HG03432 (cell line): ENCODE measurements around the gene ICA1.
"Not testable (repeated sequence)": the region's sequence is repeated elsewhere in the genome, so short reads cannot be mapped to it uniquely, and the experiment has no call there.

Experiments used
- ATAC-seq: cut with Tn5 transposase; IDR thresholded peaks from one replicate; pipeline ENCODE4 v1.9.1; 2021; ENCODE audit warnings: mild to moderate bottlenecking, moderate library complexity; ENCODE audit not compliant: unreplicated experiment

The ICA1 gene

DNA sequence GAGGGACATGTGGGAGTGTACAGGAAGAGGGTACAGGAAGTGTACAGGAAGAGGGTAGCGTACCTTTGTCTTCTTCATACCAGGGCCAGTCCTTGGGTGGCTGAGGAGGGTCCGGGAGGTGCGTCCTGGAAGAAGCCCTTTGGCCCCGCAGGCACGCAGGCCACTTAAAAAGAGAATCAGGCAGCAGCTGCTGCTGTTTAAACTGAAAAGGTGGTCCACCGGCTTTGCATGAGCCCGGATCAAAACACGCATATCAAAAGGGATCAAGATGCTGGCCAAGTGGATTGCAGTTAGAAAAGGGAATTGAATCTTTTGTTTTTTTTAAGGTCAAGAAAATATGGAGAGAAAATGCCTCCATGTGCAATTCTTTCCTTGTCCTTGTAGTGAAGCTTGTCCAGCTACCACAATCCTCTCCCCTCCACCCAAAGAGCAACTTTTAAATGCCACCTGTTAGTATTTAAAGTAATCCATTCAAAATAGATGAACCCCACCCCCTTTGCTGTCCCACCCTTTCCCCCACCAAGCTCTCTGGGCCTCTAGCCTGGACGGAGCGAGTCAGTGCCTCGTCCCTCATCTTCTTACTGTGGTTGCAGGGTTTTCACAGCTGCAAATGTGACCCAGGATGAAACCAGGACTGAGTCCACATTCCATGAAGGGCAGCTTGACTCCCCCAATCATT, 150.5 kb downstream of the ICA1 start:
- no peak for ATAC-seq

DNA sequence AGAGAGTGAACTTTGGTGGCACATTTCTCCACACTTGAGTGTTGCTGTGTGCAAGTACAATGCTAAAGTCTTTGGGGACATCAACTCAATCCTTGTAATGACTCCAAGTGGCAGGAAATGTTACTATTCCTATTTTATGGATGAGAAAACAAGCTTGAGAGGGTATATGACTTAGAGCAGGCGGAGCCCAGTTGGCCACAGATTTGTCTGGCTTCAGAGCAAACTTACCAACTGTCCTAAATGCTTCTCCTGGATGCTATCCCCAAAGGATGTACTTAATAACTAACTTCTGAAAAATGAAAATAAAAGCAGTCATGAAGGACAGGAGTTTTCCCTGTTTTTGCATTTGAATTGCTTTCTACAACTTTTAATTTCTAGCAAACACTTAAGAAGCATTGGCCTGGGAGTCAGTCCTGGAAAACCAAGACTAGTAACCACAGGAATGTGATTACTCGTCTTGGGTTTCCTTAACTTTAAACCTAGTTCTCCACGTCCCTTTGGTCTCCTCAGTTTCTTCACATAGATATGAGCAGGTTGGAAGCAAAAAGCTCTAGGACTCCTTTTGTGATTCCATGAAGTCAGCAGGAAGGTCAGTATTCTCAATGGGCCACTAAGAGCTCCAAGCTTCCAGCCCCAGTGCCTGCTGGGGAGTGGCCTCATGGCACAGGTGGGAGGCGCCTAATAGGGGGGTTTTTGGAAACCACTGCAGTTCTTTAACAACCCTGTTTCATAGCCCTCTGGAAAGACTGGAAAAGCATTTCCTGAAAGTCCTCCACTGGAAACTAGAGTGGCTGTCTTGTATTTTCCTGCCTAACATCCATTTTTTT, 152.6 kb downstream of the ICA1 start:
- ATAC-seq, result no peak

DNA sequence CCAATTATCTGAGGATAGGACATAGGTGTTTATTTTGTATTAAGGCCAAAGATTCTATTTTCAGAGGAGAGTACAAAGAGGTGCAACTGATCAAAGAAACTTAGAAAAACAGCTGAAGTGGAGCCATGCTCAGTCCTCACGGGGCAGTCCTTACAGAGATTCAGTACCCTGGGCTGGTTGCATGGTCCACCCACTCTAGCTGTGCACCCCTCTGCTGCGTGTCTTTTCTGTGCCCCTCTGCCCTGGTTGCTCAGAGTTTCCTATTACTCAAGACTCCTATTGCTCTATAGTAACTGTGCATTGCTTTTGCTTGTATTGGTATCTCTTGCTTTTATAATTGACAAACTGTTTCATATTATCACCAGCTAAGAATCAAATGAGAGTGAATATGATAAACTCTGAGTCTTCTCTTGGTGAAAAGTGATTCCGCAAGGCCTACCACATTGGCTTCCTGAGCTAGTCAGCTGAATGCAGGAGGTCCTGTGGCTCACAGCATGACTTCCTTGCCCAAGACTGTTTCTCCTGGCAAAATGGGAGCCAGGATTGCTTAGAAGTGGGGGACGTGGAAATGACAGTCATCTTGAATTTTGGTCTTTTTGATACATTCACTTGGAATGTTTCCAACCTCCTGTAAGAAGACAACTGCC, 156.4 kb downstream of the ICA1 start:
- no peak for ATAC-seq

DNA sequence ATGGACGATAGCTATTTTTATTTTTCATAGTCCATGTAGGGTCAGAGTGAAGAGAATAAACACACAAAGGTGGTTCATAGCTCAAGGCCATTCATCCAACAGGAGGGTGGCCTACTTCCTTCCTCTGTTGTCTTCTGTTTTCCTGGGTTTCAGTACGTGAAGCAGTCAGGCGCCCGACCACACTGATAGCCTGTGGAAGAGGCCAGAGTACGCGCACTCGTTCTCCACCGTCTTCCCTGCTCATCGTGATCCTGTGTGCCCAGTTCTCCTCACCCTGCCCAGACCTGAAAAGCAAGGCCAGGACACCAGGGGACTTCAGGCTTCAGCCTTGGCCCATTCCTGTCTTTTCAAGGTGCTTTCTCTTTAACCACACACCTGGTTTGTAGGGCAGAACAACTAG, 158.7 kb downstream of the ICA1 start:
- no peak for ATAC-seq

DNA sequence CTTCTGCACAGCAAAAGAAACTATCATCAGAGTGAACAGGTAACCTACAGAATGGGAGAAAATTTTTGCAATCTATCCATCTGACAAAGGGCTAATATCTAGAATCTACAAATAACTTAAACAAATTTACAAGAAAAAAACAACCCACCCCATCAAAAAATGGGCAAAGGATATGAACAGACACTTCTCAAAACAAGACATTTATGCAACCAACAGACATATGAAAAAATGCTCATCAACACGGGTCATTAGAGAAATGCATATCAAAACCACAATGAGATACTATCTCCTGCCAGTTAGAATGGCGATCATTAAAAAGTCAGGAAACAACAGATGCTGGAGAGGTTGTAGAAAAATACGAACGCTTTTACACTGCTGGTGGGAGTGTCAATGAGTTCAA, 160.7 kb downstream of the ICA1 start:
- ATAC-seq, result not testable (repeated sequence)

DNA sequence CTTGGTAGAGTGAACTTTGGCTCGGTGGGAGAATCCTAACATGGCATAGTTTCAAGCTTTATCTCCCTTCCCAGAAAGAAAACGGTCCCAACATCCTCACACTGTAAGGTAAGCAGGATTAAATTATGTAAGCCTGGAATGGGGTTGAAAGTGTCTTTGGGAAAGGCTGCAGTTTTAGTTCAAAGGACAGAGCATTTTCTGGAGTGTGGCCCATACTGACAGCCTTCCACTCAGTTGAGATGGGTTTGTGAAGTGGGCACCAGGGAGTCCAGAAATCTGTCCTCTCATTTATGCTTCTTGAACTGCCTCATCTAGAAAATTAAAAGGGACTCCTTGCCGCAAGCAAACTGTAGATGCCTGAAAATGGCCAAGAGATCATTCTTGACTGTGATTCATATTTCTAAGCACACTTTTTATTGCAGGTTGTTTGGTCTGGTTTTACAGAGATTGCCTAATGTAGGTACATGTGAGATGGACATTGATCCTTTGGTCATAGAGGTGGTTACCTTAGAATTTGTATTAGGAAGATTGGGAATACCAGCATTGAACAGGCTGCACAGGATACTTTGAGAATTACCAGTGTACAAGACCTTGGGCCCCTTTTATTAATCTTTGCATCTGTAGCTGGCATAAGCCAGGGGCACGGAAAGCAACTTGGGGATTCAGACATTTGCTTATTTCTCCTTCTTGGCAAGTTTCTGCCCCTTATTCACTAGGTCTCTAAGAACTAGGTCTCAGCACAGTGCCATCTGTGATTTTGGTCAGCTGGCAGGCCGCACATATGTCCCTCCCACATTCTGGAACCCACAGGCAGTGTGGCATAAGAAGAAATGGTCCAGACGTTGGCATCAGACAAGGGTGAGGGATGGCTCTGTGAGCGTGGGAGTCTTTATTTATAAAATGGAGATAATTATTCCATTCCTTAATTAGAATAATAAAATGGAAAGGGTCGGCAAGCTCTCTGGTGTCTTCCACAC, 167.5 kb downstream of the ICA1 start:
- ATAC-seq, result no peak

DNA sequence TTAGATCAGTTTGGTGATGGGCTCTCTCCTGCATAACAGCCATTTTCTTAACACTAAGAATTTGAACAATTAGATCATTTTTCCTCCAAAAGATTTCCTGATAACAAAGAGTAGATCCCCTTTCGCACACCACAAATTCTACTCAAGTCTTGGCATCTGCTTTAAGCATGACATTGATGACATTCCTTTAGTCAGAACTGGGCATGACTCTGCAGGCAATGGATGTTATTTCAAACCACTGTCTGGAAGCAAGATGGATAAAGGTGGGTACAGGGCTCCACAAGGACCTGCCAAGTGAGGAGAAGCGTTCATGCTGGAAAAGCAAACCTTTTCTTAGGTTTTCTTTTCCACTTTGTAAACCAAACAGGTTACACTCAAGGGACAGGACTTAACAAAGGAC, 169.8 kb downstream of the ICA1 start:
- no peak for ATAC-seq

DNA sequence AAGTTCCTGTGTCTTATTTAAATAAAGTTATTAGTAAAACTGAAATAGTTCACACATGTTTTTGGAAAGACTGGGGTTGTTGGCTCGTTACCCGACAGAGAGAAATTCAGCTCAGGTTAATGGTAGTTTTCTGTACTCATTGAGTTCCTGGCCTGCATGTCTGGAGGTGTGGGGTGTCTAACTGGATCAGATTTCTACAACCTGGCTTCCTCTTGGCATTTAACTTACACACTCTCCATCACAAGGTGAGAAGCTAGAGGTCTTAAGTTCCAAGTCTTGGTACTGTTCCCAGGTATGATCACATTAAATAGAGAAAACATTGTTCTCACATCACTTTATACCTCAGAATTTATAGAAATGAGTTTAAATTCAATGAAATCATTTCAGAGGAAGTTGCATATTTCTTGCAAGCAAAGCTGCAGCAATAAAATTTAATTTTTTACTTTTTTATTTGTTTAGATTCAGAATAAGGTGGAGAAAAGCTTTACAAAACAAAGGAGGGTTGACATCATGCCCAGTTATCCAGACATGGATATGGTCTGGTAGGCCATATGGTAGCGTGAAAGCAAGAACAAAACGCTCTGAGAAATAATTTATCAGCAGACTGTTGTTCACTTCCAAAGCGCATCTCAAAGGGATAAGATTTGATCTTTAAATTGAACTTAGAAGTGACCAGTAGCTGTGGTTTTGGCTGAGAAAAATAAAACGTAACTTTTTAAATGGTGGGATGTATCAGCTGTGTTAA, 172.8 kb downstream of the ICA1 start:
- ATAC-seq, result no peak

DNA sequence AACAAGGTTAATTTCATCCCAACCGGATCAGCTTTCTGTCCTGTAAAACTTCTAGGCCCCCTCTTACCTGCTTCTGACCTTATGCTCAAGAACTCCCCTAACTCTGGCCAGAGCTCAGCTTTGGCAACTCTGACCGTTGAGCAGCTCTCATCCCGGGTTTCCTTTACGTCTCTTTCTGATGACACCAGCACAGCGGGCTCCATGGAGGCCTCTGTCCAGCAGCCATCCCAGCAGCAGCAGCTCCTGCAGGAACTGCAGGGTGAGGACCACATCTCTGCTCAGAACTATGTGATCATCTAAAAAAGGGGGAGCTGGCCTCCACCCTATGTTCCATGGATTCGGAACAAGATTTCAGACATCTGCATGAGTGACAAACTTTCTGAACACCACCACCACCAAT, 175.7 kb downstream of the ICA1 start:
- no peak for ATAC-seq

DNA sequence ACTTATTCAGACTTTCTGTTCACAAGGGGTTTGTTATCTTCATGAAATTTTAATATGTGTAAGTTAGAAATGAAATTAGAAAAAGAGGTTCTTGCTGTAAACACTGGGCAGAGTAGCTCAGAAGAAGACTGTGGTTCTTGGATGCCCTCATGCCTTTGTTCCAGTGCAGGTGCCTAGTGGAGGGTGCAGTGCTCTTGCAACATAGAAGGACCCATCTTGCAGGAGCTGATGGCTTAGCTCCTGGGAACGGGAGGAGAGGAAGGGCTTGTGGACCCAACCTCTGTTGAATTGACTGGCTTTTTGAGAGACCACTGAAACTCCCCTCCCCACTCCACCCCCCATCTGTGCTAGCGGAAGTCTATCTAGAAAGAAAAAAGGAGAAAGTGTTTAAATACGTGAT, 176.5 kb downstream of the ICA1 start:
- ATAC-seq, result no peak

DNA sequence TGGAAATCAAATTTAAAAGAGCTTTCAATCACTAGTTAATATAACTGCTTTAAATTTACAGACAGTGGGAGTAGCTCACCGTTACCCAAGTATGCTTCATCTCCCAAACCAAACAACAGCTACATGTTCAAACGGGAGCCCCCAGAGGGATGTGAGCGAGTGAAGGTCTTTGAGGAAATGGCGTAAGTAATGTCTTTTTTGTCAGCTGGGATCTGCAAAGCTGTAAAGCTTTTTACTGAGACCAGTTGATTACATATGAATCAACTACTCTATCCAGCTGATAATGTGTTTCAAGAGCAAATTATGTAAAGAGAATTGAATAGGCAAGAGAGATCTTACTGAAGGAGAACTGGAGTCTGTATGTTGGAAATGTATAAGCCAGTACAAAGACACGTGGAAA, 177.1 kb downstream of the ICA1 start:
- ATAC-seq, result no peak

DNA sequence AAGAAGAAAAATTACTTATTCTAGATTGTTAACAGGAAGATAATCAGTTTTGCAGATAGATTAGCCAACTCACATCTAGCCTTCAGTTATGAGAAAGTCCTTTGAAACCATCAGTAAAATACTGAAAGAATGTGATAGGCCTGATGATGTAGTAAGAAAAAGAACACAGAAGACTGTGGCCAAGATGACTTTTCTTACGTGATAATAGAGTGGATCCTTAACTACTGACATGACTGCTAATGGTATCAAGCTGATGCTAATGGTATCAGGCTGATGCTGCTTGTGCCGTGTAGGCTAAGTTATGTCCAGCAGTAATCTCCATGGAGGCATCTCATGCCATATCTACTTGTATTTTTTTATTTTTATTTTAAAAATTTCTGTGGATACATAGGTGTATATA, 179.2 kb downstream of the ICA1 start:
- ATAC-seq, result no peak

DNA sequence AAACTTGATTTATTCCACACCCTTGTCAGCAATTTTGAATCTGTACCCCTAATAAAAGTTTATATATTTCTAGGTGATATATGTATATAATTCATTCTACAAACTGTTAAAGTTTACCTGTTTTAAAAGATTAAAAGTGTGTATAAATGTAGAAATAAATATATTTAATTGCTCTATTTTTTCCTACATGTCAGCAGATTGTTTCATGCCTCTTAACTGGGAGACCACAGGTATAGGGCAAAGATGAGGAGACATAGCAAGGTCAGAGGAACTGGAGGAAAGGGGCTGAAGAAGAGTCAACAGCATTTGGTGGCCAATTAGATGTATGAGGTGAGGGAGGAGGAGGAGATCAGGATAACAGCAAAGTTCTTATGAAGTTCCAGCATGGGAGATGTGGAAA, 183.5 kb downstream of the ICA1 start:
- ATAC-seq, result no peak

DNA sequence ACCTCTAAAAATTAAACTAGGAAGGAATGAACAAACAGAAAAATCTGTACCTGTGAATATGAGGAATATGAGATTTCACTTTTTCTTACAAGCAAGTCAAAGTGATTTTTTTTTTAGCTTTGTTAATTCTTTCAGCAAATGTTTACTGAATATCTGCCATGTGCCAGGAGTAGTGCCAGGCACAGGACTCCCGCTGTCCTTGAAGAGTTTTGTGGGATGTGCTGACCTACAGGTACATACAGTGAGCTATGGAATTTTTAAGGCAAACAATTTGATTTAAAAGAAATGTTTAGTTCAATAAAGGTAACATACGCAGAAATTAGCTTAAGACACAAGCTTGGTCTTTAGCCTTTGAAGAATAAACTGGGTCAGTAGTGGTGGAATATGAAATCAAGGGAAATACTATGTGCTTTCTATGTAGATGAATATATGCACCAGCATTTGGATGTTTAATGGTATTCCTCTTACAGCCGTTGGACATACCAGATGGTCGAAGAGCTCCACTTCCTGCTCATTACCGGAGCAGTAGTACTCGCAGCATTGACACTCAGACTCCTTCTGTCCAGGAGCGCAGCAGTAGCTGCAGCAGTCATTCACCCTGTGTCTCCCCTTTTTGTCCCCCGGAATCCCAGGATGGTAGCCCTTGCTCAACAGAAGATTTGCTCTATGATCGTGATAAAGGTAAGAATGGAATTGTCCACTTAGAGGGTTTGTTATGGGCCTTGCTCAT, 191.4 kb downstream of the ICA1 start:
- no peak for ATAC-seq

DNA sequence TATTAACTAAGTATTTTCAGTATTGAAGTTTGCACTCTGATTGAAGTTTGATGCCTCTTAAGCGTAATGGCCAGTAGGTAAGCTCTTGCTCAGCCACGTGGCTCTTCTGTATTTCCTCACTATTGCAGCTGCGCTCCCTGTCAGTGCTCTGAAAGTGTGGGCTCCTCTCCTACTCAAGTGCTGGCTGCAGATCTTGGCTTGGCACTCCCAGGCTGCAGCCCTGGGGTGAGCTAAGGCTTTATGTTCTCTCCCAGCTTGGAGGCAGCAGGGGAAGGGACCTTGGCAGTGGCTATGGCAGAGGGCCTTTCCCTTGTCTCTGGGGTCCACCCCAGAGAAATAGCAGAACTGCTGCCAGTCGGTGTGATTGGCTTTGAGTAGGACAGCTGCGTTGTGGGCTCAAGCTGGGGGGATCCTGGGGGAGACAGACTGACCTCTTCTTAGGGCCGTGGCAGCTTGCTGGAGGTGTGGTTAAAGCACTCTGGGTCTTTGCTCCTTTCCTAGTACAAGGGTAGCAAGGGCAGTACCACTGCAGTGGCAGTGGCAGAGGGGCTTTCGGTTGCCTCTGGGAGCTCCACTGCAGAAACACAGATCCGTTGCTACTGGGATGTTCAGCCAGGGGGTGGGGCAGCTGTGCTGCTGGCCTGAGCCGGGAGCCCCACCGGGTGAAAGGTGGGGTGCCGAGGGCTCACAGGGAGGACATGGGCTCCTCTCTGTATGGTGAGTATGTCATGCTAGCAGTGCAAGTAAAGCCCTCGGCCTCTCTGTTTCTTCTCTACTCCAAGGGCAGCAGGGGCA, 192.9 kb downstream of the ICA1 start:
- ATAC-seq, result no peak

DNA sequence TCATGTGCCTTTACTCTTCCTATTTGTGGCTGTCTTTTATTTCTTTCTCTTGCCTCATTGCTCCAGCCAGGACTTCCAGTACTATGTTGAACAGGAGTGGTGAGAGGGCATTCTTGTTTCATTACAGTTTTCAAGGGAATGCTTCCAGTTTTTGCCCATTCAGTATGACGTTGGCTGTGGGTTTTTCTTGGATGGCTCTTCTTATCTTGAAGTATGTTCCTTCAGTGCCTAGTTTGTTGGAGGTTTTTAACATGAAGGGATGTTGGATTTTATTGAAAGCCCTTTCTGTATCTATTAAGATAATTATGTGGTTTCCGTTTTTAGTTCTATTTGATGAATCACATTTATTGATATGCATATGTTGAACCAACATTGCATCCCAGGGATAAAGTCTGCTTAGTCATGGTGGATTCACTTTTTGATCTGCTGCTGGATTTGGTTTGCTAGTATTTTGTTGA, 196.6 kb downstream of the ICA1 start:
- ATAC-seq, result no peak

DNA sequence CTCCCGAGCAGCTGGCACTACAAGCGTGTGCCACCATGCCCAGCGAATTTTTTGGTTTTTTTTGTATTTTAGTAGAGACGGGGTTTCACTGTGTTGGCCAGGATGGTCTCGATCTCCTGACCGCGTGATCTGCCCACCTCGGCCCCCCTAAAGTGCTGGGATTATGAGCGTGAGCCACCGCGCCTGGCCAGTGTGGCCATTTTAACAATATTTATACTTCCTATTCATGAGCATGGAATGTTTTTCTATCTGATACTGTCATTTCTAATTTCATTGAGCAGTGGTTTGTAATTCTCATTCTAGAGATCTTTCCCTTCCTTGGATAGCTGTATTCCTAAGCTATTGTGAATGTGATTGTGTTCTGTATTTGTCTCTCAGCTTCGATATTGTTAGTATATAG, 197.1 kb downstream of the ICA1 start:
- ATAC-seq, result no peak

DNA sequence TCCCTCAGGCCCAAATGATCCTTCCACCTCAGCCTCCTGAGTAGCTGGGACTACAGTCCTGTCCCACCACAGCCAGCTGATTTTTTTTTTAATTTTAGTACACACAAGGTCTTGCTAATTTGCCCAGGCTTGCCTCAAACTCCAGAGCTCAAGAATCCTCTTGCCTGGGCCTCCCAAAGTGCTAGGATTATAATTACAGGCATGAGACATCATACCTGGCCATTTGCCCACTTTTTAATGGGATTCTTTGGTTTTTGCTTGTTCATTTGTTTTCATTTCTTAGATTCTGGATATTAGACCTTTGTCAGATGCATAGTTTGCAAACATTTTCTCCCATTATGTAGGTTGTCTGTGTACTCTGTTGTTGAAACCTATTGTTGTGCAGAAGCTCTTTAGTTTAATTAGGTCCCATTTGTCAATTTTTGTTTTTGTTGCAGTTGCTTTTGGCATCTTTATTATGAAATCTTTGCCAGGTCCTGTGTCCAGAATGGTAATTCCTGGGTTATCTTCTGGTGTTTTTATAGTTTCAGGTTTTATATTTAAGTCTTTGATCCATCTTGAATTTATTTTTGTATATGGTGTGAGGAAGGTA, 198.2 kb downstream of the ICA1 start:
- ATAC-seq, result no peak
